Subcutaneous adipose tissue (tissue), 4 donors: ENCODE results near the gene BLACAT1. TPM values are rescaled to one million over a fixed set of nuclear protein-coding genes. Genes with fewer than 3 reads are reported as not detected.

Experiments
- total RNA-seq, 4 donors: library from RNA; depleted of rRNA; stranded (reverse); fragments of >200 nt; gene quantifications; one replicate each; pipeline ENCODE4 v1.1.0, GENCODE V29; 2016
- TF ChIP-seq, protein P1 (sequence below): fragments of 450-650 bp; IDR thresholded peaks from one replicate; pipeline ENCODE4 v1.5.1; 2016; ENCODE audit warnings: low read depth, mild to moderate bottlenecking, control low read depth, antibody characterized with exemption, moderate library complexity

The BLACAT1 gene
- total RNA-seq, 4 donors from 2014 or later = not detected

DNA sequence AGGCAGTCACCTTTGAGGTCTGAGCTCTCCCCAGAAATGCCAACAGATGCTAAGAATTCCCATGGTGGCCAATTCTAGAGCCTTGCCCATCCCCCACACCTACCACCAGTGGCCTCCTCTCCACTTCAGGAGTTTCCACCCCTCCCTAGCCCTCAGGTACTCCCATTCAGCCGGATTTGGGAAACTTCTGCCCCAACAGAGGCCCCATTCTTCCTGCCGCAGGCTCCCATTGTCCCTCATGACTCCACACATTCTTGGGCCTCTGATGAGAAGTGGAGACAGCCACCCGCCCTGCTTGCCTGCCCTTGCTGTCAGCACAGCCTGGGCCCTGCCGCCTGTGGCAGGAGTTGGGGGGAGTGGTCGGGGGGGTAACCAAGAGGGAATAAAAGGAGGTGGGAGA, 4.6 kb downstream of the BLACAT1 start:
- TF ChIP-seq, protein P1, sequence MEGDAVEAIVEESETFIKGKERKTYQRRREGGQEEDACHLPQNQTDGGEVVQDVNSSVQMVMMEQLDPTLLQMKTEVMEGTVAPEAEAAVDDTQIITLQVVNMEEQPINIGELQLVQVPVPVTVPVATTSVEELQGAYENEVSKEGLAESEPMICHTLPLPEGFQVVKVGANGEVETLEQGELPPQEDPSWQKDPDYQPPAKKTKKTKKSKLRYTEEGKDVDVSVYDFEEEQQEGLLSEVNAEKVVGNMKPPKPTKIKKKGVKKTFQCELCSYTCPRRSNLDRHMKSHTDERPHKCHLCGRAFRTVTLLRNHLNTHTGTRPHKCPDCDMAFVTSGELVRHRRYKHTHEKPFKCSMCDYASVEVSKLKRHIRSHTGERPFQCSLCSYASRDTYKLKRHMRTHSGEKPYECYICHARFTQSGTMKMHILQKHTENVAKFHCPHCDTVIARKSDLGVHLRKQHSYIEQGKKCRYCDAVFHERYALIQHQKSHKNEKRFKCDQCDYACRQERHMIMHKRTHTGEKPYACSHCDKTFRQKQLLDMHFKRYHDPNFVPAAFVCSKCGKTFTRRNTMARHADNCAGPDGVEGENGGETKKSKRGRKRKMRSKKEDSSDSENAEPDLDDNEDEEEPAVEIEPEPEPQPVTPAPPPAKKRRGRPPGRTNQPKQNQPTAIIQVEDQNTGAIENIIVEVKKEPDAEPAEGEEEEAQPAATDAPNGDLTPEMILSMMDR = no peak

GRCh38 chr1:205450448-205450847, 5.4 kb downstream of the BLACAT1 start:
- TF ChIP-seq, protein P1 = no peak

- TF ChIP-seq, protein P1 = no peak
These were observed 5.9 kb downstream of the BLACAT1 start for GRCh38 chr1:205449750-205450443.

GRCh38 chr1:205449254-205449749, 6.5 kb downstream of the BLACAT1 start:
- TF ChIP-seq, protein P1 = no peak

GRCh38 chr1:205448540-205449253, 7.1 kb downstream of the BLACAT1 start:
- TF ChIP-seq, protein P1 = no peak

DNA sequence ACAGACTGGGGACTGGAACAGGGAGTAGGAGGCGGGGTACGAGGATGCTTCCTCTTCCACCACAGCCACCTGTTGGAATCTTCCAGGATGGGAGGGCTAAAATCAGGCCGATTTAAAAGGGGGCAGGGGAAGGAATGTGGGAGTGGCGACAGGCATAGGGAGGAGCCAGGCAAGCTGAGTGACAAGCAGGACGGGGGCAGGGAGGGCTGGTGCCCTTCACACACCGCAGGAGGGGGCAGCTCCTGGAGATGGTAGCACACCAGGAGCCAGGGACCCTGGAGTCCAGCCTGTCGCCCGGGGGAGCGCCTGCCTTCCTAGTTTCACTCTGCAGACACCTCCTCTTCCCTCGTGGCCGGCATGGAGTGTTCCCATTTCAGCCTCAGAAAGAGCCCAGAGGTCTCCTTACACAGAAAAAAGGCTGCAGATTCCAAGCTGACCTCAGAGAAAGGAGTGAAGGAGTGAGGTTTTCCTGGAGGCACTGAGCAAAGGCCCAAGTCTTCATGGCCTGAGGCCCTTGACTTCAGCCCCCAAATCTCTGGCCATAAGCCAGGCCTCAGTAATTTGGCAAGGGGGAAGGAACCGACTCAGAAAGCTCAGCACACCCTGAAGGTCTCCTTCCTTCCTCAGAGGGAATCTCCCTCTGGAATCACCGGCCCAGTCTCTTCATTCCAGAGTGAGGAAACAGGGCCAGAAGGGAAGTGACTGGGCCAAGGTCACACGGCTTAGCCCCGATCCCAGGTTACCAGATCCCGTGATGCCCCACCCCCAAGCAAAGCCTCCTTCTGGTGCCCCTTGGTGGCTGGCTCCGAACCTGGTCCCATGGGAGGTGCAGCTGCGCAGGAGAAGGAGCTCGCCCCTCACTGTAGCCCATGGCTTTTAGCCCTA, 8.1 kb downstream of the BLACAT1 start:
- TF ChIP-seq, protein P1 = no peak
